Measurements from ENCODE around the gene TLK2.
"Not testable (repeated sequence)": the region's sequence is repeated elsewhere in the genome, so short reads cannot be mapped to it uniquely, and the experiment has no call there.

- TF ChIP-seq CTCF (IDR thresholded peaks at IDR 0.05; ENCODE audit: low read depth, low read length); POLR2A (IDR thresholded peaks at IDR 0.05; ENCODE audit: extremely low read depth, insufficient read length): not testable (repeated sequence)
Measured at GRCh38 chr17:62454111-62454510, 24.5 kb upstream of the TLK2 start.

Measured in NB4 (cell line).